ENCODE data around the gene WDR45B. TPM values are rescaled to one million over a fixed set of nuclear protein-coding genes. Genes with fewer than 3 reads are reported as not detected.

The WDR45B gene
- 10 to 100 TPM; 45.5 to 49.3 TPM for total RNA-seq

- ATAC-seq (peak; percentile 98), DNase-seq (peak; percentile 95 to 98 (median 96))
- H3K27me3 ChIP-seq, result no peaks in the 10 kb centered on the region
- peaks cover 0 to 3% of the 10 kb centered on the region in 2 donors for H3K36me3 ChIP-seq (replicated peaks in 1 of 2; ENCODE audit: insufficient read depth in 1 of 2, low read depth in 2 of 2)
- peak; percentile 91 to 97 (median 93) for TF ChIP-seq POLR2A (IDR thresholded peaks at IDR 0.05)
- TF ChIP-seq, protein P1, sequence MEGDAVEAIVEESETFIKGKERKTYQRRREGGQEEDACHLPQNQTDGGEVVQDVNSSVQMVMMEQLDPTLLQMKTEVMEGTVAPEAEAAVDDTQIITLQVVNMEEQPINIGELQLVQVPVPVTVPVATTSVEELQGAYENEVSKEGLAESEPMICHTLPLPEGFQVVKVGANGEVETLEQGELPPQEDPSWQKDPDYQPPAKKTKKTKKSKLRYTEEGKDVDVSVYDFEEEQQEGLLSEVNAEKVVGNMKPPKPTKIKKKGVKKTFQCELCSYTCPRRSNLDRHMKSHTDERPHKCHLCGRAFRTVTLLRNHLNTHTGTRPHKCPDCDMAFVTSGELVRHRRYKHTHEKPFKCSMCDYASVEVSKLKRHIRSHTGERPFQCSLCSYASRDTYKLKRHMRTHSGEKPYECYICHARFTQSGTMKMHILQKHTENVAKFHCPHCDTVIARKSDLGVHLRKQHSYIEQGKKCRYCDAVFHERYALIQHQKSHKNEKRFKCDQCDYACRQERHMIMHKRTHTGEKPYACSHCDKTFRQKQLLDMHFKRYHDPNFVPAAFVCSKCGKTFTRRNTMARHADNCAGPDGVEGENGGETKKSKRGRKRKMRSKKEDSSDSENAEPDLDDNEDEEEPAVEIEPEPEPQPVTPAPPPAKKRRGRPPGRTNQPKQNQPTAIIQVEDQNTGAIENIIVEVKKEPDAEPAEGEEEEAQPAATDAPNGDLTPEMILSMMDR (IDR thresholded peaks at IDR 0.05), result peak in 1 of 7 experiments; percentile 6
- no peaks in the 10 kb centered on the region for H3K9me3 ChIP-seq
- peak within 1 kb of the TSS; percentile 88 to 99 (median 94) for H3K27ac ChIP-seq
- intact Hi-C loops (cut with DNase I), result no loop called here
- WGBS, 2 donors, result 1% methylated on average over 47 of the region's 67 CpGs; no CpG with 5 or more reads in 1 of the 2 donors
- H3K4me3 ChIP-seq, result peak within 1 kb of the TSS; percentile 93 to 96
- peaks cover 42% of the 10 kb centered on the region for H3K4me1 ChIP-seq
Measured at GRCh38 chr17:82648165-82648668, at the start of gene WDR45B. TSS of gene WDR45B (minus strand) at chr17:82648444. CDS start at chr17:82648340, 104 bp downstream.

DNA sequence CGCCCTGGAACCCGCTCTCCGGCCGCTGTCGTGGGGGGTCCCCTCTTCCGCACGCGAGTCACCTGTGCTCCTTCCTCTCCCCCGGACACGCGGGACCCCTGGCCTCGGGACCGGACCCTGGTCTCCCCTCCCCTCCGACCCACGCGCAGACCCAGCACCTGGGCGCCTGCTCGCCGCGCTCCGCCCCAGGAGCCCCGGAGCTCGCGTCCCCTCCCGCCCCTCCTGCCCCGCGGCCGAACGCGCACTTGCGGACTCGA is 49.5 kb upstream of the WDR45B start:
- Histone ChIP-seq H3K27ac (peak overlapping the region in 1 of 4 donors; percentile 41), H3K36me3 (replicated peaks in 1 of 2; ENCODE audit: insufficient read depth in 1 of 2, low read depth in 2 of 2) (no peaks in the 10 kb centered on the region), H3K9me3 (no peaks in the 10 kb centered on the region), H3K27me3 (no peaks in the 10 kb centered on the region), H3K4me3 (peak overlapping the region; percentile 33 to 68), H3K4me1 (peaks cover 35% of the 10 kb centered on the region)
- TF ChIP-seq, protein P1 (IDR thresholded peaks at IDR 0.05), result no peak
- TF ChIP-seq POLR2A (IDR thresholded peaks at IDR 0.05), result no peak
- 0% methylated on average over 1 to 27 of the region's 32 CpGs for WGBS, 2 donors
- ATAC-seq (no peak), DNase-seq (no peak)
- intact Hi-C loops (cut with DNase I), result no loop called here

DNA sequence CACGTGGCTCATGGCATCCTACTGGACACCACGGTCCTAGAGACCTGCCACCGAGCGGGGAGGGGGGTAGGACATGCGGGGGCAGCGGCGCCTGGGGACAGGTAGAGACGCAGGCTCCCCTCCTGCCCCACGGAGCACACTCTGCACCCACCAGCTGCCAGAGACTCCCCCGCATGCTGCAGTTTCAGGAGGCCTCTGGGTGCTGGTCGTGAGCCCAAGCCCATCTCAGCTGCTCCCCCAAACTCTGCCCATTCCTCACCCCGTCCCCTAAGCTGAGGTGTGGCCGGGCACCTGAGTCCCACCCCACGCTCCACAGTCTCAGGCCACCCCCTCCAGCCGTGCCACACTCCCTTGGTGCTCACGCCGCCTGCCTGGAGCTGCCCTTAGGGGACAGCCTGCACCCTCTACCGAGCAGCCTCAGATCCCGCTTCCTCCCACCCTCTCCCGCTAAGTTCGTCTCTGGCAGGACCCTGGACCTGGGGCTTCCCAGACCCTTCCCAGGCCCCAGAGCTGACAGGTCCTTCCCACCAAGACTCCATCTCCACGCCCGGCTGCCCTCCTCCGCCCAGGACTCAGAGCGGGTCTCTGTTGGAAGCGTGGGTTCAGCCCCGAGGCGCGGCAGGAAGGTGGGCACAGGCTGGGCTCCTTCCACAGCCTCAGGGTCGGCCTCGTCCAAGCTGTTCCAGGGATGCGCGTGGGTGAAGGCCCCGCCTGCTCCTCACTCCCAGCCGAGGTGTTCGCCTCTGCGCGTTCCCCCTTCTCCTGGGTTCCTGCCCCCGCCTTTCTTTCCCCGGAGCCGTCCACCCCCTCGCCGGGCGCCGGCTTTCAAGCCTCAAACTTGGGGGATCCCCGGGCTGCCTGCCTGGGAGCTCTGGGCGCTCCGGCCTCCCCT is 48.9 kb upstream of the WDR45B start:
- intact Hi-C loops (cut with DNase I), result no loop called here
- no peaks in the 10 kb centered on the region for H3K36me3 ChIP-seq (replicated peaks in 1 of 2; ENCODE audit: insufficient read depth in 1 of 2, low read depth in 2 of 2)
- H3K4me1 ChIP-seq, result peaks cover 35% of the 10 kb centered on the region
- TF ChIP-seq POLR2A (IDR thresholded peaks at IDR 0.05), result no peak
- TF ChIP-seq, protein P1 (IDR thresholded peaks at IDR 0.05), result no peak
- no peak for ATAC-seq
- no peak for DNase-seq
- whole genome bisulfite sequencing, 2 donors, result 43 to 50% methylated on average over 16 to 48 of the region's 48 CpGs
- H3K27ac ChIP-seq, result no peak overlapping the region
- peak overlapping the region; percentile 33 to 68 for H3K4me3 ChIP-seq
- no peaks in the 10 kb centered on the region for H3K27me3 ChIP-seq
- H3K9me3 ChIP-seq, result no peaks in the 10 kb centered on the region

DNA sequence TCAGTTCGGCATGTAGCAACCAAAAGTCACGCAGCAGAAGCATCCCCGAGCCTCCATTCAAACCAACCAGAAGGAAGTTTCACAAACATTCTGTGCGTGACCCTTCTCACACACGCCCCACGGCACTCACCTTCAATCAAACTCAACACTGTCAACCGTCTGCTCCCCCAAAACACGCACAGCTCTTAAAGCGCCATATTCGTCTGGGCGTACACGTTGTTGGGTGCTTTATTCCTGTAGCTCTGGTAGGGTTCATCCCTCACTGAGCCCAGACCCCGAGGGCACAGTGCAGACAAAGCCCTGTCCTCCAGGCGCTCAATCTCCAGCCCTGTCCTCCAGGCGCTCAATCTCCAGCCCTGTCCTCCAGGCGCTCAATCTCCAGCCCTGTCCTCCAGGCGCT is 48.0 kb upstream of the WDR45B start:
- H3K36me3 ChIP-seq (replicated peaks in 1 of 2; ENCODE audit: insufficient read depth in 1 of 2, low read depth in 2 of 2), result no peaks in the 10 kb centered on the region
- WGBS, 2 donors, result 95 to 97% methylated on average over 14 to 16 of the region's 17 CpGs
- H3K27ac ChIP-seq, result no peak overlapping the region
- H3K9me3 ChIP-seq, result no peaks in the 10 kb centered on the region
- H3K27me3 ChIP-seq, result no peaks in the 10 kb centered on the region
- ATAC-seq (no peak), DNase-seq (no peak)
- TF ChIP-seq POLR2A (IDR thresholded peaks at IDR 0.05), result no peak
- intact Hi-C loops (cut with DNase I), result no loop called here
- H3K4me1 ChIP-seq, result peaks cover 35% of the 10 kb centered on the region
- H3K4me3 ChIP-seq, result no peak overlapping the region

- ATAC-seq (no peak), DNase-seq (no peak)
- Histone ChIP-seq H3K27me3 (no peaks in the 10 kb centered on the region), H3K36me3 (replicated peaks in 1 of 2; ENCODE audit: insufficient read depth in 1 of 2, low read depth in 2 of 2) (no peaks in the 10 kb centered on the region), H3K4me1 (peaks cover 35% of the 10 kb centered on the region), H3K27ac (no peak overlapping the region), H3K9me3 (no peaks in the 10 kb centered on the region), H3K4me3 (no peak overlapping the region)
- intact Hi-C loops (cut with DNase I), result no loop called here
- WGBS, 2 donors, result 62 to 81% methylated on average over 2 of the region's 2 CpGs
- TF ChIP-seq, protein P1 (IDR thresholded peaks at IDR 0.05), result no peak
- TF ChIP-seq POLR2A (IDR thresholded peaks at IDR 0.05), result no peak
Measured at GRCh38 chr17:82694647-82695046, 46.4 kb upstream of the WDR45B start.

Measured in body of pancreas (tissue), 4 donors.